ENCODE measurements around the gene OR2F2.

OR2F2 gene

GRCh38 chr7:143934526-143935325, at the start of gene OR2F2:
Gene OR2F2 (plus strand): TSS chr7:143935233. CDS start chr7:143935233, 0 bp downstream.
- no peak for DNase-seq (ENCODE audit: low read depth)

- no peak for DNase-seq (ENCODE audit: low read depth)
These were observed 49.1 kb upstream of the OR2F2 start for GRCh38 chr7:143885951-143886350.

GRCh38 chr7:143886826-143887477, 48.1 kb upstream of the OR2F2 start:
- DNase-seq (ENCODE audit: low read depth) = no peak

GRCh38 chr7:143889068-143889467, 46.0 kb upstream of the OR2F2 start:
- DNase-seq (ENCODE audit: low read depth) = no peak

GRCh38 chr7:143890558-143890957, 44.5 kb upstream of the OR2F2 start:
- DNase-seq (ENCODE audit: low read depth) = no peak

GRCh38 chr7:143891457-143891856, 43.6 kb upstream of the OR2F2 start:
- DNase-seq (ENCODE audit: low read depth) = no peak

GRCh38 chr7:143892527-143893300, 42.3 kb upstream of the OR2F2 start:
- DNase-seq (ENCODE audit: low read depth) = no peak

GRCh38 chr7:143896667-143897066, 38.4 kb upstream of the OR2F2 start:
- DNase-seq (ENCODE audit: low read depth) = no peak

GRCh38 chr7:143898810-143899209, 36.2 kb upstream of the OR2F2 start:
- no peak for DNase-seq (ENCODE audit: low read depth)

- no peak for DNase-seq (ENCODE audit: low read depth)
These were observed 34.7 kb upstream of the OR2F2 start for GRCh38 chr7:143900230-143900766.

- no peak for DNase-seq (ENCODE audit: low read depth)
These were observed 33.7 kb upstream of the OR2F2 start for GRCh38 chr7:143901332-143901667.

- peak; percentile 89 for DNase-seq (ENCODE audit: low read depth)
These were observed 33.2 kb upstream of the OR2F2 start, which contains the start of gene TCAF1 for GRCh38 chr7:143901668-143902331. Gene TCAF1 (minus strand): TSS chr7:143902176. CDS start chr7:143876608, 25,568 bp downstream.

GRCh38 chr7:143902332-143902899, 32.6 kb upstream of the OR2F2 start:
- no peak for DNase-seq (ENCODE audit: low read depth)

GRCh38 chr7:143905509-143905908, 29.5 kb upstream of the OR2F2 start:
- no peak for DNase-seq (ENCODE audit: low read depth)

GRCh38 chr7:143906151-143906550, 28.9 kb upstream of the OR2F2 start:
- no peak for DNase-seq (ENCODE audit: low read depth)

GRCh38 chr7:143906895-143907294, 28.1 kb upstream of the OR2F2 start:
- no peak for DNase-seq (ENCODE audit: low read depth)

GRCh38 chr7:143908120-143908519, 26.9 kb upstream of the OR2F2 start:
- no peak for DNase-seq (ENCODE audit: low read depth)

- no peak for DNase-seq (ENCODE audit: low read depth)
These were observed 25.2 kb upstream of the OR2F2 start for GRCh38 chr7:143909863-143910262.

GRCh38 chr7:143910473-143911248, 24.4 kb upstream of the OR2F2 start:
- DNase-seq (ENCODE audit: low read depth) = no peak

- no peak for DNase-seq (ENCODE audit: low read depth)
These were observed 21.0 kb upstream of the OR2F2 start for GRCh38 chr7:143913945-143914615.

Data from stromal cell of bone marrow (primary cell).